ENCODE results near the gene PPP1R7. TPM values are rescaled to one million over a fixed set of nuclear protein-coding genes. Genes with fewer than 3 reads are reported as not detected.

The PPP1R7 gene
- total and polyA plus RNA-seq, 9 of the 15 experiments (the other 6 are each of a cell fraction or from before 2014, with no cell fraction given), result 37.5 to 75.0 (median 50.5) TPM

DNA sequence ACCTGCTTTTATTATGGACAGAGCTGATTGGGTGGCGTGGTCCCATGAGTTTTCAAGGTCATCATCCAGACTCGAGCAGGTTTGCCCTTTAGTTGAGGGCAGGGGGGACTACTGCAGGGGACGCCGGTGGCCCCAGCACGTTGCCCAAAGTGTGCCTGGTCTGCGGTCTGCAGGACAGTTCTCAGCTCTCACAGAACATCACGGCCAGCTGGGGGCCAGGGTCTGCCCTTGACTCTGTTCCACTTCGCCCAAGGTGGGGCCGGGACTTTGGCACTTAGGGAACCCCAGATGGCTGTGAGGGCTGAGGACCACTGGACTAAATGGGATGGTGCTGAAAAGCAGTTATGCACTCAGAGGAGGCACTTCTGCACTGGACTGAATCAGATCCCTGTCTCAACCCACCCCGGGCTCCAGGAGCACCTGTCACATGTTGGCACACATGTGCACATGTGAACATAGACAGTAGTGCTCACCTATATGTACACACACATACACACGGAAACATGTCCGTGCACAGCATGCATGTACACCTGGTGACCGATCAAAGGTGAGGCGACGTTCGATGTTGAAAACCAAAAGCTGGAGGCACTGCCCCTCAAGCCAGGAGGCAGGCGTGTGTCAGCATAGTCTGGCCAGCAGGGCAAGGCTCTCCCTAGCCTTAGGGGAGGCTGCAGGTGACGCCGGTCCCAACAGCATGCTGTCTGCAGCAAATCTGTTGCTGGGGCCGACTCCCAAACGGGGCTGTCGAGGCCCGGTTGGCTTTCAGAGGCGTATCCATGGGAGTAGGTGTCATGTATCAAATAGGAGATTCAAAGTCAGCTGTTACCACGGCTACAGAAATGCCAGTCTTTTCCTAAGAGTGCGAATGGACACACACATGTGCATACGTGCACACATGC lies 48.4 kb downstream of the PPP1R7 start:
- Histone ChIP-seq H3K27me3 (ENCODE audit: control insufficient read depth in 2 of 2, insufficient read depth in 2 of 2, low read length in 2 of 2) (peaks cover 0 to 15% of the 10 kb centered on the region in 2 experiments; a peak in 2 of 5 replicates), H3K36me3 (ENCODE audit: control insufficient read depth, insufficient read depth, low read length) (no peaks in the 10 kb centered on the region), H2AFZ (ENCODE audit: low read depth, low read length) (no peak overlapping the region), H3K4me2 (ENCODE audit: insufficient read depth, low read length) (no peak overlapping the region), H3K9ac (ENCODE audit: insufficient read depth in 1 of 2, low read depth in 2 of 2, low read length in 2 of 2) (peak overlapping the region in 1 of 2 experiments; percentile 17; a peak in 1 of 4 replicates), H3K27ac (ENCODE audit: extremely low read depth, low read depth, low read length) (no peak overlapping the region), H3K4me1 (replicated peaks in 1 of 2; ENCODE audit: control insufficient read depth in 2 of 2, insufficient read depth in 2 of 2, low read length in 2 of 2) (peaks cover 0 to 34% of the 10 kb centered on the region in 2 experiments; a peak in 3 of 5 replicates), H3K4me3 (no peak overlapping the region), H3K9me1 (ENCODE audit: control insufficient read depth, insufficient read depth, low read length) (no peaks in the 10 kb centered on the region), H3K9me3 (replicated peaks; ENCODE audit: control insufficient read depth, insufficient read depth, low read depth, low read length) (no peaks in the 10 kb centered on the region), H4K20me1 (replicated peaks; ENCODE audit: control insufficient read depth, insufficient read depth, low read length) (no peaks in the 10 kb centered on the region), H3K79me2 (ENCODE audit: control insufficient read depth, insufficient read depth, low read length) (no peaks in the 10 kb centered on the region)
- ATAC-seq, result no peak
- POLR2A ChIA-PET, result no interaction called here
- no TSS peak for BruUV-seq (replicated peaks)
- no peak for FAIRE-seq
- TF ChIP-seq, protein P1, sequence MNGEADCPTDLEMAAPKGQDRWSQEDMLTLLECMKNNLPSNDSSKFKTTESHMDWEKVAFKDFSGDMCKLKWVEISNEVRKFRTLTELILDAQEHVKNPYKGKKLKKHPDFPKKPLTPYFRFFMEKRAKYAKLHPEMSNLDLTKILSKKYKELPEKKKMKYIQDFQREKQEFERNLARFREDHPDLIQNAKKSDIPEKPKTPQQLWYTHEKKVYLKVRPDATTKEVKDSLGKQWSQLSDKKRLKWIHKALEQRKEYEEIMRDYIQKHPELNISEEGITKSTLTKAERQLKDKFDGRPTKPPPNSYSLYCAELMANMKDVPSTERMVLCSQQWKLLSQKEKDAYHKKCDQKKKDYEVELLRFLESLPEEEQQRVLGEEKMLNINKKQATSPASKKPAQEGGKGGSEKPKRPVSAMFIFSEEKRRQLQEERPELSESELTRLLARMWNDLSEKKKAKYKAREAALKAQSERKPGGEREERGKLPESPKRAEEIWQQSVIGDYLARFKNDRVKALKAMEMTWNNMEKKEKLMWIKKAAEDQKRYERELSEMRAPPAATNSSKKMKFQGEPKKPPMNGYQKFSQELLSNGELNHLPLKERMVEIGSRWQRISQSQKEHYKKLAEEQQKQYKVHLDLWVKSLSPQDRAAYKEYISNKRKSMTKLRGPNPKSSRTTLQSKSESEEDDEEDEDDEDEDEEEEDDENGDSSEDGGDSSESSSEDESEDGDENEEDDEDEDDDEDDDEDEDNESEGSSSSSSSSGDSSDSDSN (IDR thresholded peaks at IDR 0.05; ENCODE audit: borderline replicate concordance in 1 of 2, low read depth in 2 of 2, low read length in 2 of 2), result no peak
- TF ChIP-seq ETV6 (IDR thresholded peaks at IDR 0.05; ENCODE audit: borderline replicate concordance in 1 of 2, low read depth in 2 of 2, low read length in 1 of 2) (no peak), ETV6 (CRISPR knock-in tag; IDR thresholded peaks at IDR 0.05; ENCODE audit: borderline replicate concordance) (no peak)
- in situ Hi-C loops (cut with MboI) (no loop called here), intact Hi-C loops (cut with micrococcal nuclease) (no loop called here)
- WGBS (ENCODE audit: insufficient coverage, low coverage, missing lambda C conversion rate), result 15% methylated on average over 23 of the region's 27 CpGs
- CTCF ChIA-PET (ENCODE audit: low intra/inter-chr PET ratio), result no interaction called here
- no peak for DNase-seq (ENCODE audit: extremely low read depth in 1 of 4, low spot score in 3 of 4)

Measured in K562 (cell line).